A549 treated with dexamethasone at 1 μM for 4 hours (cell line): ENCODE measurements around the gene CAMK1. TPM values are rescaled to one million over a fixed set of nuclear protein-coding genes. Genes with fewer than 3 reads are reported as not detected.

ENCODE experiments used
- total RNA-seq: library from RNA; stranded (reverse); fragments of 200-300 nt; extraction: Qiagen RNA extraction; gene quantifications from 5 replicates; pipeline ENCODE4 v1.2.3, GENCODE V29; 2022

The CAMK1 gene
- total RNA-seq, result 14.0 to 17.7 TPM (median 16.9 TPM) in 5 replicates

GRCh38 chr3:9769426-9770275 lies at the start of gene CAMK1:
TSS of gene CAMK1 (minus strand) at chr3:9769947. CDS start at chr3:9767749, 2,198 bp downstream.

GRCh38 chr3:9809615-9810432 lies 40.1 kb upstream of the CAMK1 start, which contains the start of gene TTLL3:
TSS of gene TTLL3 (plus strand) at chr3:9810262. CDS start at chr3:9810662, 400 bp downstream.

GRCh38 chr3:9792405-9793160 lies 22.8 kb upstream of the CAMK1 start, which contains the start of the genes ARPC4 and TADA3:
TSS of gene ARPC4 (plus strand) at chr3:9793082. CDS start at chr3:9793122, 40 bp downstream.
TSS of gene TADA3 (minus strand) at chr3:9792473. CDS start at chr3:9791466, 1,007 bp downstream.

GRCh38 chr3:9749645-9750555 lies 19.8 kb downstream of the CAMK1 start, which contains the start of gene OGG1:
TSS of gene OGG1 (plus strand) at chr3:9749952. CDS start at chr3:9750287, 335 bp downstream.

GRCh38 chr3:9731206-9732079 lies 38.3 kb downstream of the CAMK1 start, which contains the start of gene BRPF1:
TSS of gene BRPF1 (plus strand) at chr3:9731735. CDS start at chr3:9734141, 2,406 bp downstream.

Other genes starting within 250 kb of the CAMK1 start
- 0.06 to 0.21 TPM (median 0.08 TPM) in 5 replicates for gene LHFPL4, start 216.1 kb downstream of the CAMK1 start, total RNA-seq
- gene MTMR14, start 120.4 kb downstream of the CAMK1 start, total RNA-seq, result 27.1 to 30.2 TPM (median 29.1 TPM) in 5 replicates
- gene CPNE9, start 66.1 kb downstream of the CAMK1 start, total RNA-seq, result 0.05 to 0.25 TPM (median 0.14 TPM) in 4 of 5 replicates, not detected in the other
- gene BRPF1, start 38.2 kb downstream of the CAMK1 start, total RNA-seq, result 13.1 to 19.7 TPM (median 19.2 TPM) in 5 replicates
- 14.4 to 18.5 TPM (median 17.8 TPM) in 5 replicates for gene OGG1, start 20.0 kb downstream of the CAMK1 start, total RNA-seq
- gene TADA3, start 22.5 kb upstream of the CAMK1 start, total RNA-seq, result 55.8 to 64.5 TPM (median 61.7 TPM) in 5 replicates
- 157 to 244 TPM (median 171 TPM) in 5 replicates for gene ARPC4, start 23.1 kb upstream of the CAMK1 start, total RNA-seq
- gene TTLL3, start 40.3 kb upstream of the CAMK1 start, total RNA-seq, result 4.7 to 6.7 TPM (median 6.5 TPM) in 5 replicates
- 49.4 to 60.8 TPM (median 58.3 TPM) in 5 replicates for gene RPUSD3, start 74.1 kb upstream of the CAMK1 start, total RNA-seq
- gene CIDEC, start 110.3 kb upstream of the CAMK1 start, total RNA-seq, result 75.0 to 96.1 TPM (median 82.6 TPM) in 5 replicates
- 85.1 to 101 TPM (median 91.0 TPM) in 5 replicates for gene JAGN1, start 120.7 kb upstream of the CAMK1 start, total RNA-seq
- 0.88 to 1.7 TPM (median 1.5 TPM) in 5 replicates for gene IL17RE, start 132.9 kb upstream of the CAMK1 start, total RNA-seq
- 26.8 to 35.6 TPM (median 28.7 TPM) in 5 replicates for gene IL17RC, start 147.2 kb upstream of the CAMK1 start, total RNA-seq
- gene CRELD1, start 163.9 kb upstream of the CAMK1 start, total RNA-seq, result 10.1 to 15.5 TPM (median 13.5 TPM) in 5 replicates
- gene PRRT3, start 182.5 kb upstream of the CAMK1 start, total RNA-seq, result 1.2 to 1.9 TPM (median 1.7 TPM) in 5 replicates
- 104 to 143 TPM (median 110 TPM) in 5 replicates for gene EMC3, start 216.9 kb upstream of the CAMK1 start, total RNA-seq